T follicular helper cell (primary cell): Measurements from ENCODE around the gene CYP2R1.

Experiments used
- DNase-seq: peaks from one replicate; pipeline ENCODE4 v3.0.0-alpha.2; 2020; ENCODE audit warnings: low read depth
- total RNA-seq, 2 experiments: gene quantifications; one replicate each; lab custom pipeline; 2026; lab: John Stamatoyannopoulos, UW

CYP2R1 gene
- 16.5 to 29.9 reads per million in 2 experiments for total RNA-seq

GRCh38 chr11:14892036-14892556 is at the start of gene CYP2R1:
Gene CYP2R1, minus strand, starts transcription at chr11:14892231. Its CDS starts 26 bp downstream, at chr11:14892205.
- DNase-seq: peak; percentile 83

GRCh38 chr11:14938936-14939335 is 46.9 kb upstream of the CYP2R1 start:
- DNase-seq: no peak

GRCh38 chr11:14934641-14935351 is 42.8 kb upstream of the CYP2R1 start:
- no peak for DNase-seq

GRCh38 chr11:14932447-14932846 is 40.4 kb upstream of the CYP2R1 start:
- no peak for DNase-seq

- no peak for DNase-seq
These were observed 38.3 kb upstream of the CYP2R1 start for GRCh38 chr11:14930369-14930768.

GRCh38 chr11:14927146-14927545 is 35.1 kb upstream of the CYP2R1 start:
- DNase-seq: no peak

- no peak for DNase-seq
These were observed 32.3 kb upstream of the CYP2R1 start for GRCh38 chr11:14924318-14924717.

GRCh38 chr11:14916403-14916802 is 24.4 kb upstream of the CYP2R1 start:
- no peak for DNase-seq

- DNase-seq: no peak
These were observed 22.5 kb upstream of the CYP2R1 start for GRCh38 chr11:14914536-14914935.

GRCh38 chr11:14908214-14908880 is 16.3 kb upstream of the CYP2R1 start:
- DNase-seq: no peak

GRCh38 chr11:14907411-14908213 is 15.6 kb upstream of the CYP2R1 start:
- DNase-seq: peak; percentile 76

- DNase-seq: no peak
These were observed 15.0 kb upstream of the CYP2R1 start for GRCh38 chr11:14906993-14907392.

- DNase-seq: no peak
These were observed 14.5 kb upstream of the CYP2R1 start for GRCh38 chr11:14906578-14906977.

- peak; percentile 67 for DNase-seq
These were observed 13.3 kb upstream of the CYP2R1 start for GRCh38 chr11:14905104-14906033.

- DNase-seq: peak; percentile 68
These were observed 12.7 kb upstream of the CYP2R1 start for GRCh38 chr11:14904745-14905103.

GRCh38 chr11:14902650-14903350 is 10.8 kb upstream of the CYP2R1 start:
- DNase-seq: no peak

- DNase-seq: no peak
These were observed 6.9 kb upstream of the CYP2R1 start for GRCh38 chr11:14898906-14899305.

- DNase-seq: no peak
These were observed 6.3 kb upstream of the CYP2R1 start for GRCh38 chr11:14898355-14898754.

GRCh38 chr11:14894657-14895598 is 2.9 kb upstream of the CYP2R1 start:
- no peak for DNase-seq

GRCh38 chr11:14892577-14892976 is 546 bp upstream of the CYP2R1 start:
- no peak for DNase-seq
